Superior temporal gyrus (tissue), 1 donor: ENCODE measurements around the gene NR0B2.

Experiments used
- DNase-seq: peaks from one replicate; pipeline ENCODE4 v3.0.0-alpha.2; 2016; ENCODE audit errors: extremely low spot score

The NR0B2 gene

GRCh38 chr1:26936823-26937222 is 23.0 kb upstream of the NR0B2 start:
- DNase-seq, result no peak

DNA sequence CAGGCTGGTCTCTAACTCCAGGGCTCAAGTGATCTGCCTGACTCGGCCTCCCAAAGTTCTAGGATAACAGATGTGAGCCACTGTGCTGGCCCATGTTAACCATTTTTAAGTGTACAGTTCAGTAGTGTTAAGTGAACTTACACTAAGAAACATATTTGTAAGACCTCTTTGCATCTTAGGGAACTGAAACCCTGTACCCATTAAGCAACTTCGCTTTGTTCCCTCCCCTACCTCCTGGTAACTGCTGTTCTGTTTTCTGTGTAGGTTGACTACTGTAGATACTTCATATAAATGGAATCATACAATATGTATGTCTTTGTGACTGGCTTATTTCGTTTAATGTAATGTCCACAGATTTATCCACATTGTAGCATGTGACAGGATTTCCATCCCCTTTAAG is 18.8 kb upstream of the NR0B2 start:
- no peak for DNase-seq

- DNase-seq, result no peak
These were observed 9.9 kb upstream of the NR0B2 start for GRCh38 chr1:26923711-26924110.

- no peak for DNase-seq
These were observed 9.1 kb upstream of the NR0B2 start for GRCh38 chr1:26922901-26923300.

GRCh38 chr1:26922431-26922729 is 8.6 kb upstream of the NR0B2 start:
- no peak for DNase-seq

DNA sequence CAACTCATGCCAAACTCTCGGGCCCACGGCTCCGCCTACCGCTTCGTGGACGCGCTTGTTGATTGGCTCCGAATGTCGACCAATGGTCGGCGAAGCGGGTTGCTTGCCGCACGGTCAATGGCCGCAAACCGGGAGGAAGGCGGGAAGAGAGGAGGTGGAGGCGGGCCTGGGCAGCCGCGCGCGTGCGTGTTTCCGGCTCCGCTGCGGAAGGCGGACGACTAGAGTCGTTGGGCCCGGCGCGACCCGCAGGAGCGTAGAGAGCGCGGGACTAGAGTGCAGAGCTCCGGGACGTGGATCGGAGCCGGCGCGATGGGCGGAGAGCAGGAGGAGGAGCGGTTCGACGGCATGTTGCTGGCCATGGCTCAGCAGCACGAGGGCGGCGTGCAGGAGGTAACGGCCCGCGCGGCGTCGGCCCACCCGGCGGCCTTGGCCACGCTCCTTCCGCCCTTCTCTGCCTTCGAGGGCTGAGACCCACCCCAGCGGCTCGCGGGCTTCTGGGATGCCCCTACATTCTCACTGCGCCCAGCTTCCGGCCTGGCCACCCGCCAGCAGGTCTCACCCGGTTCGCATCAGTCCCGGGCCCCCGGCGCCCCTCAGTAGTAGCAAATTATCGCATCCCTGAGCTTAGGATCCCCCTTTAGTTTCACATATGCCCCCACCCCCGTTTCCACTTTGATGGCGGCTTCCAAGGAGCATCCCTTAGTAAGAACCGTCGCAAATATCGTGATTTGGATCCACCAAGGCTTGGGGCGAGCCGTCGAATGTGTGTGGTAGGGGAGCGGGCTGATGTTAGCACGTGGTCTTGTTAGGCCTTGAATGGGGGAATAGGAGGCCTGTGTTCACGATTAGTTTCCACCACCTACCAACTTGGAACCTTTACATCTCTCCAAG is 8.0 kb upstream of the NR0B2 start, which contains the start of gene NUDC:
TSS of gene NUDC (plus strand) at position 204 of the 891 bp plus-strand sequence. CDS start at position 310, 106 bp downstream.
- DNase-seq, result peak; percentile 99

- DNase-seq, result no peak
These were observed 7.4 kb upstream of the NR0B2 start for GRCh38 chr1:26921126-26921539.

DNA sequence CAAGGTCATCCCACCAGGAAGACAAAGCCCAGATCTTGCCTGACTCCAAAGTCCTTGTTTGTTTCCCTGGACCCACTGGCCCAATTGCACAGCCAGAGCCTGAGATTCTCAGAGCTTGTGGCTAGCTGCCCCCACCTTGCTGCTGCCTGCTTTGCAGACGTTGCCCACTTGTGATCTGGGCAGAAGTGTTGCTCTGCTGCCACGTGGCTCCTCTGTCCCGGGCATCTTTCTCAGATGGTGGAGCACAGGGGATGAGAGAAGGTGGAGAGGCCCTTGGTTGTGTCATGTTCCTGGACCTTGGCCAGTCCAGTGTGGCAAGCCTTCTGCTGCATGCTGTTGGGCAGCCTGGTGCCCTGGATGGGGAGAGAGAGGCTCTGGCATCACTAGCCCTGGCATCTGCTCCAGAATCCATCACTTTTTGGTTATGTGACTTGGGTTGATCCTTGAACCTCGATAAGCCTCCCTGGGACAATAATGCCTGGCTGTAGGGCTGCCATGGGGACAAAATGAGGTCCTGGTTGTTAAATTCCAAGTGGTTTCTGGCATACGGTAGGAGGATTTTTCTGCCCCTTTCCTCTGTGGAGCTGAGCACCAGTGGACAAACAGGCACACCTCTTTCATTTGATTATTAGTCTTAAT is 1.5 kb upstream of the NR0B2 start:
- DNase-seq, result no peak

DNA sequence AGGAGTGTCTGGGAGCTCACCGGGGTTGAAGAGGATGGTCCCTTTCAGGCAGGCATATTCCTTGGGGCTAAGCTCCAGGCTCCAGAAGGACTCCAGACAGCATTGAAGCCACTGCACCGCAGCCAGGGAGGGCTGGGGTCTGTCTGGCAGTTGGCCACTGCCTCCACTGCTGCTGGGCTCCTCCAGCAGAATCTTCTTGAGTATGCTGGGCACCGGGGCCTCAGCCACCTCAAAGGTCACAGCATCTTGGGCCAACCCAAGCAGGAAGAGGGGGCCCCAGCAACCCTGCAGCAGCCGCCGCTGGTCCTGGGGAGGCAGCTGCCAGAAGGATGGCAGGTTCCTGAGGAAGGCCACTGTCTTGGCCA is 404 bp downstream of the NR0B2 start:
- DNase-seq, result no peak

DNA sequence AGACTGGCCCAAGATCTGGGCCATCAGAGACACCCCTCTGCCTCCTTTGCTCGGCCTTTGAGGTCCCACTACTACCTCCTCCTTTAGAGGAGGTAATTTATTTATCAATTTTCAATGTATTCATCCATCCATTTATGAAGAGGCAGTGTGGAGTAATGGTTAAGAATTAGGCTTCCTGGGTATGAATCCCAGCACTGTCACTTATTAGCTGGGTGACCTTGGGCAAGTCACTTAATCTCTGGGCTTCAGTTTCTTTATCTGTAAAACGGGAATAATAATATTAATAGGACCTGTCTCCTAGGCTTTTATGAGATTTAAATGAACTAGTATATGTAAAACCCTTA is 1.7 kb downstream of the NR0B2 start:
- DNase-seq, result no peak

- no peak for DNase-seq
These were observed 2.2 kb downstream of the NR0B2 start for GRCh38 chr1:26911399-26912146.

GRCh38 chr1:26910343-26911160 is 3.2 kb downstream of the NR0B2 start:
- no peak for DNase-seq

GRCh38 chr1:26909951-26910342 is 3.8 kb downstream of the NR0B2 start:
- no peak for DNase-seq

DNA sequence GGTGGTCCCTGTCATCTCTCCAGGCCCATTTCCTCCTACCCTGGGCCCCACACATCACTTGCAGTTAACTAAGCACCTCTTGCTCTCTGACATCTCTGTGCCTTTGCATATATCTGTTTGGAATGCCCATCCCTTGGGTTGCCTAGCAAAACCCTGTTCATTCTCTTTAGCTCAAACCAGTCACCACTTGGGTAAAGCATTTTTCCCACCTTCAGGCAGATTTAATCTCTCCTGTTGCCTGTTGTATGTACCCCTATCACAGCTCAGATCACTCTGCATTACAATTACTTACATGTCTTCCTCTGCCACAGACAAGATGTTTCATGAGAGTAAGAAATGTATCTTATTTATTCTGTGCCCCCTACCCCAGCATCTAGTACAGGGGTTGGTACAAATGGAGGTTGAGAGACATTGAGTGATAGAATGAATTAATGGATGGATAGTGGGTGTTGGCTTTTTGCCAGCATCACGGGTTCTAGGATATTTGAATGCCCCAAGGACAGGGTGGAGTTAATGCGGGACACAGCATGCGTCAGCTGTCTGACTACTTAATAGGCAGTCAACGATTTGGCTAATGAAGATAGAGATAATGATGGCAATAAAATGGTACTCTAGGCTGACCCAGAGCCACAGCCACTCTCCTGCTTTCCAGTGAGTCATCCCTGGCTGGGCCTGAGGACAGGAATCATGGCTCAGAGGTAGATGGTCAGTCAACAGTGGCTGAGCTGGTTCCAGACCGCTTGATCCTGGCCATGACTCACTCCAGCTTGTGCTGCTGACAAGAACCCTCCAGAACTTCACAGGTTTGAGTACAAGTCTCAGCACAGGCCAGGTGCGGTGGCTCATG is 6.5 kb downstream of the NR0B2 start:
- no peak for DNase-seq

- no peak for DNase-seq
These were observed 12.8 kb downstream of the NR0B2 start for GRCh38 chr1:26900815-26901511.

- DNase-seq, result peak; percentile 95
These were observed 13.6 kb downstream of the NR0B2 start, which contains the start of gene GPATCH3 for GRCh38 chr1:26900001-26900814. Gene GPATCH3, minus strand, starts transcription at chr1:26900467. Its CDS starts 25 bp downstream, at chr1:26900442.

- no peak for DNase-seq
These were observed 16.4 kb downstream of the NR0B2 start for GRCh38 chr1:26897351-26897750.

DNA sequence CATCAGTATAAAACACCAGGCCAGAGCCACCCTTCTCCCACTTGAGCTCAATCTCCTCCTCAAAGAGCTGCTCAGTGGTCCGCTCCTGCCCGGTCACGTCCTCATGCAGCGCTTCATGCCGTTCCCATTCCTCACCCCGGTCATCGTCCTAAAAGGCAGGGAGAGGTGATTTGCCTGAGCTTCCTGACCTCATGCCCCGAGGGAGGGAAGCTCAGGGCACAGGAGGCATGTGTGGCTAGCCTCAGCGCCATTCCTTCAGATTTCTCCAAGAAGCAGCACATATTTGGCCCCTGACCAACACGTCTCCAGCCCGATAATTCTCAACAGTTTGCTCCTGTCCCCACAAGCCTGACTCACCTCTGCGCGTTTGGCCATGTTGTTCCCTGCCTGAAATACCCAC is 19.5 kb downstream of the NR0B2 start:
- no peak for DNase-seq

DNA sequence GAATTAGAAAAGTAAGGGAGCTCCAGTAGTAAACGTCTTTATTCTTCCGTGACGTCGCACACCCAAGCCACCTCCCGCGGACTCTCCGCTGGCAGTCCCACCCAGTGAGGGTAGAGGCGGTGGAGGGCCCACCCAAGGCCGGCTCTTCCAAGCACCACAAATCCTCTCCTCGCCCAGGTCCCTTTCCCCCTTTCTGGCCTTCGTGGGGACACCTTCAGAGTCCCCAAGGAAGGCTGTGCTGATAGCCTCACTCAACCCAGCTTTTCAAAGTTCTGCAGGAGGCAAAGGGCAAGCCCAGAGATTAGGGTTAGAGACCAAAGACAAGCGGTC is 23.3 kb downstream of the NR0B2 start:
- no peak for DNase-seq
